ENCODE data around the gene FHIP2A.

Gene FHIP2A

GRCh38 chr10:114868870-114869519 lies 47.4 kb downstream of the FHIP2A start:
- peaks cover 4% of the 10 kb centered on the region; the same call in 1 of the 2 replicates for H3K36me3 ChIP-seq
- TF ChIP-seq CTCF (IDR thresholded peaks at IDR 0.05; ENCODE audit: low read depth, low read length): no peak
- DNase-seq: no peak
- no peaks in the 10 kb centered on the region for H3K9me3 ChIP-seq (ENCODE audit: severe bottlenecking)
- no peaks in the 10 kb centered on the region for H3K27me3 ChIP-seq (ENCODE audit: insufficient read depth, low read depth, severe bottlenecking)
- H3K4me3 ChIP-seq (ENCODE audit: low read depth, low read length): no peak overlapping the region
- H3K27ac ChIP-seq: no peak overlapping the region

GRCh38 chr10:114869520-114869892 lies 47.9 kb downstream of the FHIP2A start:
- no peak for DNase-seq

GRCh38 chr10:114870486-114870885 lies 48.9 kb downstream of the FHIP2A start:
- no peak for TF ChIP-seq CTCF (IDR thresholded peaks at IDR 0.05; ENCODE audit: low read depth, low read length)
- peak overlapping the region; percentile 34 for H3K4me3 ChIP-seq (ENCODE audit: low read depth, low read length)
- no peak for DNase-seq
- H3K36me3 ChIP-seq: no peaks in the 10 kb centered on the region
- peak overlapping the region; percentile 48 for H3K27ac ChIP-seq
- H3K9me3 ChIP-seq (ENCODE audit: severe bottlenecking): no peaks in the 10 kb centered on the region
- no peaks in the 10 kb centered on the region for H3K27me3 ChIP-seq (ENCODE audit: insufficient read depth, low read depth, severe bottlenecking)

More at GRCh38 chr10:114869520-114869892, 47.9 kb downstream of the FHIP2A start:
- Histone ChIP-seq H3K27ac (no peak overlapping the region; the same call in 1 of the 2 replicates), H3K27me3 (ENCODE audit: insufficient read depth, low read depth, severe bottlenecking) (no peaks in the 10 kb centered on the region), H3K4me3 (ENCODE audit: low read depth, low read length) (no peak overlapping the region), H3K9me3 (ENCODE audit: severe bottlenecking) (no peaks in the 10 kb centered on the region), H3K36me3 (no peaks in the 10 kb centered on the region)
- no peak for TF ChIP-seq CTCF (IDR thresholded peaks at IDR 0.05; ENCODE audit: low read depth, low read length)

- DNase-seq: no peak
- TF ChIP-seq CTCF (IDR thresholded peaks at IDR 0.05; ENCODE audit: low read depth, low read length): no peak
- Histone ChIP-seq H3K27me3 (ENCODE audit: insufficient read depth, low read depth, severe bottlenecking) (no peaks in the 10 kb centered on the region), H3K27ac (peak overlapping the region; percentile 45; the same call in 1 of the 2 replicates), H3K4me3 (ENCODE audit: low read depth, low read length) (no peak overlapping the region), H3K36me3 (no peaks in the 10 kb centered on the region), H3K9me3 (ENCODE audit: severe bottlenecking) (no peaks in the 10 kb centered on the region)
Measured at GRCh38 chr10:114871379-114871778, 49.8 kb downstream of the FHIP2A start.
